Measurements from ENCODE around the gene IER5L.

DNA sequence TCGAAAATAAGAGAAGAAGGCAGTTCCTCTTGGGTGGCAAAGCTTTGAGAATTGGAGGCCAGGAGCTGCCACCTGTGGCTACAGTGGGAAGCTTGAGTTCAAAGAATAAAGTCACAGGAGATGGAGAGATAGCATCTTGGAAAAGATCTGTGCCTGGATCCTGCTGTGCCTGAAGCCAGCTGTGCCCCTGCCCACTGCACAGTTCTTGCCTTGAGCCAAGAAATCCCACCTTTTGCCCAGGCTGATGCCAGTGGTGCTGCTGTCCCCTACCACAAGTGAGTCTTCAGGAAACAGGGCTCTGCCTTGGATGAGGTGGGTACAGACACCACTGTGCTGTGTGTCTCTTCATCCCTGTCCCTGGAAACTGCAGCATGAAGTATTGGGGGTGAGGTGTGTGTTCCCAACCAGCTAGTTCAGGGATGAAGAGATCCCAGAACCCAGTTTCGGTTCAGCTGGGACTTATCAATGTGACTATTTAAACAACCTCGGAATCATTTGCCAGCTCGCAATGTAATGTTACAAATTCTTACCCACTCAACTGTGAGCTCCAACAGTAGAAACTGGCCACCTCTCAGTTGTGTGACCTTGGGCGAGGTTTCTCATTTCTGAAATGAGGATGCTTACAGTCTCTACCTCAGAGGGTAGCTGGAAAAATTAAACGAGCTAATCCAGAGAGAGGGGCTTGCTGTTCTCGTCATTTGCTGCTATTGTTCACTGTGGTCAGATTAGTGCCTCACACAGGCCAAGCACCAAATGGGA lies 5.9 kb downstream of the IER5L start:
- TF ChIP-seq CTCF (IDR thresholded peaks at IDR 0.05; ENCODE audit: poor library complexity) = no peak
- TF ChIP-seq EZH2 (IDR thresholded peaks at IDR 0.05; ENCODE audit: borderline replicate concordance) = no peak
